Neural progenitor cell (in vitro differentiated cells): ENCODE measurements around the gene CASP9.

Experiments used
- EZH2 ChIP-seq: fragments of 200-600 bp; sonication (generic); IDR thresholded peaks from 2 replicates; pipeline ENCODE4 v1.6.1; 2017; ENCODE audit warnings: antibody characterized with exemption, mild to moderate bottlenecking, moderate library complexity
- TF ChIP-seq, protein P1 (sequence below): fragments of 200-600 bp; sonication (generic); IDR thresholded peaks from 2 replicates; pipeline ENCODE4 v1.5.1; 2017; ENCODE audit warnings: antibody characterized with exemption, mild to moderate bottlenecking

DNA sequence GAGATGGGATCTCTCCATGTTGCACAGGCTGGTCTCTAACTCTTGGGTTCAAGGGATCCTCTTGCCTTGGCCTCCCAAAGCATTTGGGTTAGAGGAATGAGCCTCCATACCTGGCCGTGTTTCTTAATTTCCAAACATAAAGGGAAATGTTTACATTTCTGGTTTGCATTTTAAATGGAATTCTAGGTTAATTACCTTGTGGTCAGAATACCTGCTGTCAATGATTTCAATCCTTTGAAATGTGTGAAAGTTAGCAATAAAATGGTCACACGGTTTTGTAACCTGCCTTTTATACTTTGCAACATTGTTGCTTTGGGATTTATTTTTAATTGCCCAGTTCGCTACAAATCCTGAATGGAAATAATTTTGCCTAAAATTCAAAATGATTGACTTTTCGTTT lies 34.5 kb upstream of the CASP9 start:
- TF ChIP-seq, protein P1, sequence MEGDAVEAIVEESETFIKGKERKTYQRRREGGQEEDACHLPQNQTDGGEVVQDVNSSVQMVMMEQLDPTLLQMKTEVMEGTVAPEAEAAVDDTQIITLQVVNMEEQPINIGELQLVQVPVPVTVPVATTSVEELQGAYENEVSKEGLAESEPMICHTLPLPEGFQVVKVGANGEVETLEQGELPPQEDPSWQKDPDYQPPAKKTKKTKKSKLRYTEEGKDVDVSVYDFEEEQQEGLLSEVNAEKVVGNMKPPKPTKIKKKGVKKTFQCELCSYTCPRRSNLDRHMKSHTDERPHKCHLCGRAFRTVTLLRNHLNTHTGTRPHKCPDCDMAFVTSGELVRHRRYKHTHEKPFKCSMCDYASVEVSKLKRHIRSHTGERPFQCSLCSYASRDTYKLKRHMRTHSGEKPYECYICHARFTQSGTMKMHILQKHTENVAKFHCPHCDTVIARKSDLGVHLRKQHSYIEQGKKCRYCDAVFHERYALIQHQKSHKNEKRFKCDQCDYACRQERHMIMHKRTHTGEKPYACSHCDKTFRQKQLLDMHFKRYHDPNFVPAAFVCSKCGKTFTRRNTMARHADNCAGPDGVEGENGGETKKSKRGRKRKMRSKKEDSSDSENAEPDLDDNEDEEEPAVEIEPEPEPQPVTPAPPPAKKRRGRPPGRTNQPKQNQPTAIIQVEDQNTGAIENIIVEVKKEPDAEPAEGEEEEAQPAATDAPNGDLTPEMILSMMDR, result no peak
- TF ChIP-seq EZH2, result no peak
